Activated effector memory CD4-positive, alpha-beta T cell treated with Interleukin-2 at 50 U/mL for 16 hours (primary cell): ENCODE results near the gene DNAI7.

ENCODE experiments used
- DNase-seq: peaks from one replicate; pipeline ENCODE4 v3.0.0-alpha.2; 2020

The DNAI7 gene

GRCh38 chr12:25195056-25195971, at the start of gene DNAI7, which contains the start of gene ETFRF1:
DNAI7 (minus strand) TSS chr12:25195160; CDS start chr12:25195078, 82 bp downstream.
ETFRF1 (plus strand) TSS chr12:25195237; CDS start chr12:25203957, 8,720 bp downstream.
- peak; percentile 87 for DNase-seq

- DNase-seq, result no peak
Measured at GRCh38 chr12:25243680-25243990, 48.7 kb upstream of the DNAI7 start.

- no peak for DNase-seq
Measured at GRCh38 chr12:25242981-25243679, 48.2 kb upstream of the DNAI7 start.

GRCh38 chr12:25241167-25242020, 46.4 kb upstream of the DNAI7 start:
- DNase-seq, result no peak

- DNase-seq, result no peak
Measured at GRCh38 chr12:25236626-25237025, 41.7 kb upstream of the DNAI7 start.

GRCh38 chr12:25236190-25236589, 41.2 kb upstream of the DNAI7 start:
- no peak for DNase-seq

GRCh38 chr12:25213338-25213737, 18.4 kb upstream of the DNAI7 start:
- DNase-seq, result no peak

GRCh38 chr12:25208554-25208953, 13.6 kb upstream of the DNAI7 start:
- DNase-seq, result no peak

- no peak for DNase-seq
Measured at GRCh38 chr12:25207846-25208245, 12.9 kb upstream of the DNAI7 start.

GRCh38 chr12:25207411-25207810, 12.5 kb upstream of the DNAI7 start:
- no peak for DNase-seq

- DNase-seq, result no peak
Measured at GRCh38 chr12:25202137-25202536, 7.2 kb upstream of the DNAI7 start.

GRCh38 chr12:25200703-25201102, 5.7 kb upstream of the DNAI7 start:
- no peak for DNase-seq

GRCh38 chr12:25197608-25198007, 2.6 kb upstream of the DNAI7 start:
- no peak for DNase-seq

- no peak for DNase-seq
Measured at GRCh38 chr12:25194722-25195055, 271 bp downstream of the DNAI7 start.

GRCh38 chr12:25194214-25194613, 746 bp downstream of the DNAI7 start:
- DNase-seq, result no peak

GRCh38 chr12:25190793-25191192, 4.2 kb downstream of the DNAI7 start:
- DNase-seq, result no peak

GRCh38 chr12:25189656-25190055, 5.3 kb downstream of the DNAI7 start:
- no peak for DNase-seq

- DNase-seq, result no peak
Measured at GRCh38 chr12:25187781-25188180, 7.2 kb downstream of the DNAI7 start.

GRCh38 chr12:25186788-25187402, 8.1 kb downstream of the DNAI7 start:
- DNase-seq, result no peak

GRCh38 chr12:25186038-25186787, 8.7 kb downstream of the DNAI7 start:
- no peak for DNase-seq

GRCh38 chr12:25184132-25184531, 10.8 kb downstream of the DNAI7 start:
- no peak for DNase-seq

GRCh38 chr12:25182765-25183164, 12.2 kb downstream of the DNAI7 start:
- no peak for DNase-seq
